GM12872 (cell line): ENCODE measurements around the gene NEU4.

Source experiments
- TF ChIP-seq, protein P1 (sequence below): IDR thresholded peaks from 3 replicates; pipeline ENCODE4 v1.5.1; 2011; ENCODE audit warnings: low read depth, mild to moderate bottlenecking, low read length, moderate library complexity; ENCODE audit not compliant: insufficient read depth

Gene NEU4

DNA sequence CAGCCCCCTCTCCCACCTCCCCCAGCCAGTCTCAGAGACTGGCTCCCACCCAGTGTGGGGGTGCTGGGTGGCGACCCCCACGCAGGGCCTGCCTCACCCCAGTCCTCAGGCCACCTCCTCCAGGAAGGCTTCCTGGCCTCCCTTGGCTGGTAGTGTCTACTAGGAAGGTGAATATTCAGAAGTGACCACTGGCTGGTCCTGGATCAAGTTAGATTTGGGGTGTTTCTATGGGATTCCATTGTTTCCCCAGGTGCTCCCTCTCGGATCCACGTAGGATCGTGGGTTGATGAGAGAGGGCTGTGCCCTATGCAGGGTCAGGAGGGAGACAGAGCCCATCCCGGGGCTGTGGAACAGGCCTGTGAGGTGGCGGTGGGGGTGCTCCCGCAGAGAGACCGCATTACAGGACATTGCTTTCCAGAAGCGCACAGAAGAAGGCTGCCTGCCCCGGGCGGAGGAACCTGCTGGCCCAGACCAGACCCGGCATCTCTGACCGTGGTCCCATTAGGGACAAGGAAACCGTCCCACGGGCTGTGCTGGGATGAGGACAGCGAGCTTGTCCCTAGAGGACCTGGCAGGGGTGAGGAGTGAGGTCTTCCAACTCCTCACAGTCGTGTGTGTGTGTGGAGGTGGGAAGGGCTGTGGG, 46.4 kb downstream of the NEU4 start:
- TF ChIP-seq, protein P1, sequence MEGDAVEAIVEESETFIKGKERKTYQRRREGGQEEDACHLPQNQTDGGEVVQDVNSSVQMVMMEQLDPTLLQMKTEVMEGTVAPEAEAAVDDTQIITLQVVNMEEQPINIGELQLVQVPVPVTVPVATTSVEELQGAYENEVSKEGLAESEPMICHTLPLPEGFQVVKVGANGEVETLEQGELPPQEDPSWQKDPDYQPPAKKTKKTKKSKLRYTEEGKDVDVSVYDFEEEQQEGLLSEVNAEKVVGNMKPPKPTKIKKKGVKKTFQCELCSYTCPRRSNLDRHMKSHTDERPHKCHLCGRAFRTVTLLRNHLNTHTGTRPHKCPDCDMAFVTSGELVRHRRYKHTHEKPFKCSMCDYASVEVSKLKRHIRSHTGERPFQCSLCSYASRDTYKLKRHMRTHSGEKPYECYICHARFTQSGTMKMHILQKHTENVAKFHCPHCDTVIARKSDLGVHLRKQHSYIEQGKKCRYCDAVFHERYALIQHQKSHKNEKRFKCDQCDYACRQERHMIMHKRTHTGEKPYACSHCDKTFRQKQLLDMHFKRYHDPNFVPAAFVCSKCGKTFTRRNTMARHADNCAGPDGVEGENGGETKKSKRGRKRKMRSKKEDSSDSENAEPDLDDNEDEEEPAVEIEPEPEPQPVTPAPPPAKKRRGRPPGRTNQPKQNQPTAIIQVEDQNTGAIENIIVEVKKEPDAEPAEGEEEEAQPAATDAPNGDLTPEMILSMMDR: no peak

- TF ChIP-seq, protein P1: no peak
These were observed 47.0 kb downstream of the NEU4 start for GRCh38 chr2:241855888-241856422.

DNA sequence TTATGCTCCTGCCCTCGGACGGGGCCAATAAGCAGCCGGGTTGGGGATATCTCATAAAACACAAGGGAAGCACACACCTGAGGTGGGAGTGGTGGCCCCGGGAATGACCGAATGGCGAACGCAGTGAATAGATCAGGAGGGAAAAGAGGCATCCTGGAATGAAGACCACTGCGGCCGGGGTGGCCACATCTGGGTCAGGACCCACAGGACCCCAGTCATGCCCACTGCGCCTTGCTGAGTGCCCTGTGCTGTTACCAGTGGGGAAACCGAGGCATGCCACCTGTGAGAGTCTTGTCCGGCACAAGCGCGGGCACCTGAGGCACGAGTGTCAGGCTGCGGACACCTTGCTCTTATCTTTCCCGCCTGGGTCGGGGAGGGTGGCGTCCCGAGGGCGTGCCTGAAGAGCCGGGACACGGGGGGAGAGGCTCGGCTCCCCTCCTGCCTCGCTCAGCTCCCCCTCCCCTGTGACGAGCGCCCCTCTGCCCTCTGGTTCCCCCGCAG, 48.1 kb downstream of the NEU4 start:
- TF ChIP-seq, protein P1: no peak

DNA sequence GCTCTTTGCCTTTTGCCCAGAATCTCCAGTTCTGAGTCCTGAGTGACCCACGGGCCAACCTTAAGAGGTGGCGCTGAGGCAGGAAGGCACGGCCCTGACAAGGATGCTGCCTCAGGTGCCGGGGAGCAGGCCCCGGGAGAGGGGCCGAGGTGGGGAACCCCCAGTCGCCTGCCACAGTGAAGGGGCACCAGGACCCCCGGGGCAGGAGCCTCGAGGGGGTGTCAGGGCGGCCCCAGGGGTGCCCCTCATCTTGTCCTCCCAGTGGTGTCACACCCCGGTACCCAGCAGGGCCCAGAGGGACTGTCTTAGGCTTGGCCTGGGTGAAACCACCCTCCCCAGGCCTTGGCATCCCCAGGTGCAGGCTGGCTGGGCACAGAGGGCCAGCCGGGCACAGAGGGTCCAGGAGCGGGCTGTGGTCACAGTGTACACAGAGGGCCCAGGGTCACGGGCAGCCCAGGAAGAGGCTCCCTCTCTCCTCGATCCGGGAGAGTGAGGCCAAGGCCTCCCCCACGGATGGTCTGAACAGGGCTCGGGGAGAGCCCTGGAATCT, 48.7 kb downstream of the NEU4 start:
- TF ChIP-seq, protein P1: no peak

- TF ChIP-seq, protein P1: no peak
These were observed 49.4 kb downstream of the NEU4 start, which contains the start of gene PDCD1 for GRCh38 chr2:241858206-241859016. TSS of gene PDCD1 (minus strand) at chr2:241858894. CDS start at chr2:241858838, 56 bp downstream.

GRCh38 chr2:241859017-241859435, 50.0 kb downstream of the NEU4 start:
- TF ChIP-seq, protein P1: no peak
